IMR-90 (cell line): ENCODE measurements around the gene KRT79. TPM values are rescaled to one million over a fixed set of nuclear protein-coding genes. Genes with fewer than 3 reads are reported as not detected.

Source experiments
- ATAC-seq: fragments of 200-7000 bp; cut with Tn5 transposase; 2 replicates; pipeline ENCODE4 v1.9.1; 2020; ENCODE audit warnings: low read depth, mild to moderate bottlenecking, moderate library complexity
- BruUV-seq: library from RNA; stranded (reverse); fragments of 400-500 nt; replicated peaks from 2 replicates; lab custom pipeline; 2021; lab: Mats Ljungman, UMichigan
- CTCF ChIA-PET: fragments of 300-600 bp; formaldehyde crosslinking; extraction: SDS; loops from one replicate; lab custom pipeline; 2021; ENCODE audit warnings: antibody characterized with exemption; lab: Yijun Ruan, JAX
- POLR2A ChIA-PET: fragments of 300-600 bp; sonication (Branson Sonifier 250); formaldehyde crosslinking; loops from one replicate; lab custom pipeline; 2022; ENCODE audit warnings: antibody characterized with exemption; ENCODE audit not compliant: unreplicated experiment; lab: Charles Lee
- DNase-seq: peaks from one replicate; pipeline ENCODE4 v3.0.0; 2013
- H2AFZ ChIP-seq: replicated peaks from 2 replicates; pipeline ENCODE3; 2013; ENCODE audit warnings: low read length, mild to moderate bottlenecking; ENCODE audit not compliant: poor library complexity
- H2AK5ac ChIP-seq: 2 replicates; pipeline ENCODE4 v1.6.1; 2013; ENCODE audit warnings: low read depth, low read length, inconsistent platforms
- H2AK9ac ChIP-seq: replicated peaks from 2 replicates; pipeline ENCODE3; 2013; ENCODE audit warnings: mild to moderate bottlenecking, low read depth, low read length, moderate library complexity; ENCODE audit not compliant: poor library complexity
- H2BK120ac ChIP-seq: 2 replicates; pipeline ENCODE4 v1.6.1; 2013; ENCODE audit warnings: low read depth, low read length, inconsistent platforms
- H2BK15ac ChIP-seq: 3 replicates; pipeline ENCODE4 v1.6.1; 2013; ENCODE audit warnings: low read depth, low read length, inconsistent platforms
- H2BK20ac ChIP-seq: 2 replicates; pipeline ENCODE4 v1.6.1; 2013; ENCODE audit warnings: low read depth, mild to moderate bottlenecking, inconsistent platforms, low read length, moderate library complexity
- H2BK5ac ChIP-seq: 2 replicates; pipeline ENCODE4 v1.6.1; 2013; ENCODE audit warnings: mild to moderate bottlenecking, low read depth, low read length, inconsistent platforms; ENCODE audit not compliant: poor library complexity, severe bottlenecking
- H3K14ac ChIP-seq: replicated peaks from 2 replicates; pipeline ENCODE4 v1.6.1; 2013; ENCODE audit warnings: low read depth, low read length, inconsistent platforms
- H3K18ac ChIP-seq: 2 replicates; pipeline ENCODE4 v1.6.1; 2013; ENCODE audit warnings: low read depth, low read length, control low read depth
- H3K23ac ChIP-seq: 2 replicates; pipeline ENCODE4 v1.6.1; 2013; ENCODE audit warnings: low read depth, low read length, inconsistent platforms
- H3K27ac ChIP-seq: 2 replicates; pipeline ENCODE4 v1.5.1; 2013; ENCODE audit warnings: mild to moderate bottlenecking, control low read depth, low read length; ENCODE audit not compliant: insufficient read depth
- H3K27me3 ChIP-seq: 2 replicates; pipeline ENCODE4 v1.6.1; 2013; ENCODE audit warnings: low read length; ENCODE audit not compliant: control insufficient read depth, insufficient read depth
- H3K36me3 ChIP-seq: 2 replicates; pipeline ENCODE4 v1.6.1; 2013; ENCODE audit warnings: low read length, mixed read lengths; ENCODE audit not compliant: control insufficient read depth, insufficient read depth
- H3K4ac ChIP-seq: 2 replicates; pipeline ENCODE4 v1.6.1; 2013; ENCODE audit warnings: low read depth, low read length, inconsistent platforms
- H3K4me1 ChIP-seq: 2 replicates; pipeline ENCODE4 v1.6.1; 2013; ENCODE audit warnings: low read length, mixed read lengths; ENCODE audit not compliant: control insufficient read depth, insufficient read depth
- H3K4me2 ChIP-seq: 2 replicates; pipeline ENCODE4 v1.6.1; 2013; ENCODE audit warnings: low read depth, mild to moderate bottlenecking, control low read depth, low read length, moderate library complexity
- H3K4me3 ChIP-seq: 2 replicates; pipeline ENCODE4 v1.5.1; 2013; ENCODE audit warnings: low read depth, mild to moderate bottlenecking, control low read depth, low read length, moderate library complexity; ENCODE audit not compliant: insufficient read depth
- H3K56ac ChIP-seq: 2 replicates; pipeline ENCODE4 v1.6.1; 2013; ENCODE audit warnings: low read length, inconsistent platforms; ENCODE audit not compliant: insufficient read depth; ENCODE audit errors: extremely low read depth
- H3K79me1 ChIP-seq, 2 experiments: 2 replicates each; pipeline ENCODE4 v1.6.1; 2013; ENCODE audit warnings: low read length in 2 of 2, inconsistent platforms in 1 of 2, low read depth in 1 of 2
- H3K9ac ChIP-seq: 2 replicates; pipeline ENCODE4 v1.6.1; 2013; ENCODE audit warnings: low read depth, low read length, control low read depth
- H3K9me1 ChIP-seq: 2 replicates; pipeline ENCODE4 v1.6.1; 2013; ENCODE audit warnings: low read length, inconsistent platforms; ENCODE audit not compliant: insufficient read depth
- H3K9me3 ChIP-seq: 2 replicates; pipeline ENCODE4 v1.6.1; 2013; ENCODE audit warnings: low read length; ENCODE audit not compliant: control insufficient read depth, insufficient read depth
- H4K20me1 ChIP-seq: 2 replicates; pipeline ENCODE4 v1.6.1; 2013; ENCODE audit warnings: low read length, inconsistent platforms; ENCODE audit not compliant: insufficient read depth
- H4K5ac ChIP-seq: 2 replicates; pipeline ENCODE4 v1.6.1; 2013; ENCODE audit warnings: mild to moderate bottlenecking, low read depth, low read length, control low read depth
- H4K8ac ChIP-seq, 2 experiments: 2 replicates each; pipeline ENCODE4 v1.6.1; 2013; ENCODE audit warnings: low read depth in 2 of 2, low read length in 2 of 2, control low read depth in 1 of 2, inconsistent platforms in 1 of 2
- H4K91ac ChIP-seq: 2 replicates; pipeline ENCODE4 v1.6.1; 2013; ENCODE audit warnings: low read depth, low read length, inconsistent platforms; ENCODE audit not compliant: insufficient read depth
- BHLHE40 ChIP-seq: fragments of 150-350 bp; IDR thresholded peaks from 2 replicates; pipeline ENCODE4 v1.6.1; 2016; ENCODE audit warnings: mild to moderate bottlenecking, low read depth, low read length
- CEBPB ChIP-seq: IDR thresholded peaks from 2 replicates; pipeline ENCODE4 v1.6.1; 2012; ENCODE audit warnings: low read depth, low read length, improper control_type of control experiment
- CHD1 ChIP-seq: IDR thresholded peaks from 2 replicates; pipeline ENCODE4 v1.6.1; 2012; ENCODE audit warnings: low read depth, low read length, improper control_type of control experiment
- FOS ChIP-seq: fragments of 150-350 bp; IDR thresholded peaks from 2 replicates; pipeline ENCODE4 v1.6.1; 2016; ENCODE audit warnings: low read depth, low read length
- MAFK ChIP-seq: IDR thresholded peaks from 2 replicates; pipeline ENCODE4 v1.6.1; 2012; ENCODE audit warnings: low read depth, low read length, improper control_type of control experiment
- MAZ ChIP-seq: IDR thresholded peaks from 2 replicates; pipeline ENCODE4 v1.6.1; 2012; ENCODE audit warnings: low read depth, mild to moderate bottlenecking, low read length, improper control_type of control experiment, moderate library complexity, borderline replicate concordance
- MXI1 ChIP-seq: IDR thresholded peaks from 2 replicates; pipeline ENCODE4 v1.6.1; 2012; ENCODE audit warnings: low read depth, mild to moderate bottlenecking, low read length, moderate library complexity, borderline replicate concordance
- NFE2L2 ChIP-seq: fragments of 150-350 bp; IDR thresholded peaks from 2 replicates; pipeline ENCODE4 v1.6.1; 2016; ENCODE audit warnings: low read depth, mild to moderate bottlenecking, low read length
- POLR2A ChIP-seq: IDR thresholded peaks from 2 replicates; pipeline ENCODE4 v1.6.1; 2012; ENCODE audit warnings: mild to moderate bottlenecking, low read depth, low read length
- SMC3 ChIP-seq: fragments of 150-350 bp; IDR thresholded peaks from 2 replicates; pipeline ENCODE4 v1.6.1; 2016; ENCODE audit warnings: low read depth, mild to moderate bottlenecking, antibody characterized with exemption, low read length, moderate library complexity
- WGBS, 2 experiments: methylation state at CpG; one replicate each; pipeline versions ENCODE4 v1.1.5 to v1.1.7; 2013; ENCODE audit warnings: missing lambda C conversion rate in 2 of 2; ENCODE audit not compliant: insufficient read length in 1 of 2; ENCODE audit errors: extremely low coverage in 2 of 2; 5-methylcytosine and 5-hydroxymethylcytosine counted together
- dilution Hi-C: fragments of 300-500 bp; cut with HindIII; formaldehyde crosslinking; loops from one replicate; pipeline ENCODE4 v1.14.3; 2018; ENCODE audit warnings: low sequenced_read_pairs; ENCODE audit not compliant: unreplicated experiment
- in situ Hi-C: fragments of 300-500 bp; cut with MboI; formaldehyde crosslinking; loops from 3 replicates; pipeline ENCODE4 v1.14.3; 2019; ENCODE audit warnings: low sequenced_read_pairs, inconsistent platforms, mixed read lengths
- intact Hi-C: fragments of 100-400 bp; cut with micrococcal nuclease; formaldehyde crosslinking; loops from 2 replicates; pipeline ENCODE4 v1.10.0; 2022
- polyA plus RNA-seq, 3 experiments: library from polyadenylated mRNA; depleted of rRNA; stranded (reverse); fragments of >200 nt; gene quantifications; 2 replicates each; pipeline ENCODE4 v1.2.3, GENCODE V29; 2012; ENCODE audit warnings: low replicate concordance in 1 of 3
- total RNA-seq: library from RNA; depleted of rRNA; stranded (reverse); fragments of >200 nt; gene quantifications from 2 replicates; pipeline ENCODE4 v1.2.3, GENCODE V29; 2012
- TF ChIP-seq, protein P1 (sequence below): conservative IDR thresholded peaks from 2 replicates; pipeline ENCODE4 v1.5.1; 2012; ENCODE audit warnings: mild to moderate bottlenecking, low read depth, low read length, improper control_type of control experiment
- TF ChIP-seq, protein P2 (sequence below): fragments of 150-350 bp; IDR thresholded peaks from 2 replicates; pipeline ENCODE4 v1.6.1; 2016; ENCODE audit warnings: low read depth, mild to moderate bottlenecking, low read length, moderate library complexity, borderline replicate concordance
- TF ChIP-seq, protein P3 (sequence below): fragments of 150-350 bp; IDR thresholded peaks from 2 replicates; pipeline ENCODE4 v1.6.1; 2017; ENCODE audit warnings: mild to moderate bottlenecking, antibody characterized with exemption, low read length, low read depth

The KRT79 gene
- total and polyA plus RNA-seq, 2 of the 4 experiments (the other 2 are of a cell fraction) = under 0.01 to 0.24 TPM

DNA sequence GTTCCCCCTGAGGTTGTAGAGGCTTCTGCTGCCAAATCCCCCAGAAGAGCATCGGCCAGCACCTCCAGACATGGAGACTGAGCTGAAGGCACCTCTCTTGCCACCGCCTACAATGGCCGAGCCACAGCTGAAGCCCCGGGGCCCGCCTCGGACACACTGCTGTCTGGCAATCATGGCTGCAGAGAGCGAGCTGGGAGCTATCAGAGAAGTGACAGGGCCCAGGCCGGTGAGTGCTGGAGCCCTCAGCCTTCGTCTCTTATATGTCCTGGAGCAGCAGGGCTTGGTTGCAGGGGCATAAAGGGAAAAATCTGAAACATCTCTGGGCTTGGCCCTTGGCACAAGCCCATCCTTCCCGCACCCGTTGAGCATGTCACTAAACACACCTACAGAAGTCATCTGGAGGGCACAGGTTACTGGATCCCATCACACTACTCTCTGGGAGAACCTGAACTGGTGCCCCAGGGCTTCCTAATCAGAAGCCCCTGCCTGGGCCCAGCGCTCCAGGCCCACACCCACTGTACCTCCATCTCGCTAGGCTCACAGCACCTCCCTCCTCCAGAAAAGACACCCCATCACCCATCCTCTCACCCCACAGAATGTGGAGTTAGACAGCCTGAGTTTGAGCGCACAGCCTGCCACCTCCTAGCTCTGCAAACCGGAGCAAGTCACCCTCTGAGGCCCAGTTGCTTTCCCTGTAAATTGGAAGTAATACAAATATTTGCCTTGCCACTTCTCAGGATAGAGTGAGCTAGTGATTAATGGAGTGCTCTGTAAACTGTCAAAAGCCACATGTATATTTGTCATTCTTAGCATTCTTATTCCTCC, 20.0 kb downstream of the KRT79 start, which contains the start of gene KRT4:
TSS of gene KRT4 (minus strand) at position 232 of the 825 bp plus-strand sequence. CDS start at position 174, 58 bp downstream.
- Histone ChIP-seq H3K36me3 (no peaks in the 10 kb centered on the region), H2AK5ac (no peak within 1 kb of the TSS), H2BK20ac (no peak within 1 kb of the TSS; the same call in 1 of the 2 replicates), H3K14ac (no peak within 1 kb of the TSS), H4K20me1 (no peaks in the 10 kb centered on the region), H4K8ac (no peak within 1 kb of the TSS), H2BK15ac (no peak within 1 kb of the TSS), H3K4me3 (no peak within 1 kb of the TSS), H3K4me2 (peak within 1 kb of the TSS; percentile 13; the same call in 1 of the 2 replicates), H2AFZ (no peak within 1 kb of the TSS), H3K9me1 (no peaks in the 10 kb centered on the region), H3K27ac (no peak within 1 kb of the TSS), H3K27me3 (peaks cover 43% of the 10 kb centered on the region), H4K91ac (no peak within 1 kb of the TSS), H3K9ac (no peak within 1 kb of the TSS), H3K23ac (no peak within 1 kb of the TSS), H2BK120ac (peak within 1 kb of the TSS; percentile 0; the same call in 1 of the 2 replicates), H3K18ac (no peak within 1 kb of the TSS), H3K4me1 (peaks cover 6% of the 10 kb centered on the region), H4K5ac (no peak within 1 kb of the TSS), H3K4ac (peak within 1 kb of the TSS; percentile 3; the same call in 1 of the 2 replicates), H3K9me3 (no peaks in the 10 kb centered on the region), H3K79me1 (no peaks in the 10 kb centered on the region), H2BK5ac (no peak within 1 kb of the TSS), H3K56ac (no peak within 1 kb of the TSS; the same call in 1 of the 2 replicates), H2AK9ac (no peak within 1 kb of the TSS)
- DNase-seq (no peak), ATAC-seq (peak; percentile 72)
- ChIA-PET CTCF (no interaction called here), POLR2A (no interaction called here)
- BruUV-seq = no TSS peak
- in situ Hi-C loops (no loop called here), dilution Hi-C loops (no loop called here), intact Hi-C loops (no loop called here)
- TF ChIP-seq SMC3 (no peak), MAFK (no peak), CHD1 (no peak), BHLHE40 (no peak), CEBPB (no peak), MXI1 (no peak), MAZ (no peak), NFE2L2 (no peak), POLR2A (no peak), FOS (no peak)
- TF ChIP-seq, protein P1, sequence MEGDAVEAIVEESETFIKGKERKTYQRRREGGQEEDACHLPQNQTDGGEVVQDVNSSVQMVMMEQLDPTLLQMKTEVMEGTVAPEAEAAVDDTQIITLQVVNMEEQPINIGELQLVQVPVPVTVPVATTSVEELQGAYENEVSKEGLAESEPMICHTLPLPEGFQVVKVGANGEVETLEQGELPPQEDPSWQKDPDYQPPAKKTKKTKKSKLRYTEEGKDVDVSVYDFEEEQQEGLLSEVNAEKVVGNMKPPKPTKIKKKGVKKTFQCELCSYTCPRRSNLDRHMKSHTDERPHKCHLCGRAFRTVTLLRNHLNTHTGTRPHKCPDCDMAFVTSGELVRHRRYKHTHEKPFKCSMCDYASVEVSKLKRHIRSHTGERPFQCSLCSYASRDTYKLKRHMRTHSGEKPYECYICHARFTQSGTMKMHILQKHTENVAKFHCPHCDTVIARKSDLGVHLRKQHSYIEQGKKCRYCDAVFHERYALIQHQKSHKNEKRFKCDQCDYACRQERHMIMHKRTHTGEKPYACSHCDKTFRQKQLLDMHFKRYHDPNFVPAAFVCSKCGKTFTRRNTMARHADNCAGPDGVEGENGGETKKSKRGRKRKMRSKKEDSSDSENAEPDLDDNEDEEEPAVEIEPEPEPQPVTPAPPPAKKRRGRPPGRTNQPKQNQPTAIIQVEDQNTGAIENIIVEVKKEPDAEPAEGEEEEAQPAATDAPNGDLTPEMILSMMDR = no peak
- TF ChIP-seq, protein P2, sequence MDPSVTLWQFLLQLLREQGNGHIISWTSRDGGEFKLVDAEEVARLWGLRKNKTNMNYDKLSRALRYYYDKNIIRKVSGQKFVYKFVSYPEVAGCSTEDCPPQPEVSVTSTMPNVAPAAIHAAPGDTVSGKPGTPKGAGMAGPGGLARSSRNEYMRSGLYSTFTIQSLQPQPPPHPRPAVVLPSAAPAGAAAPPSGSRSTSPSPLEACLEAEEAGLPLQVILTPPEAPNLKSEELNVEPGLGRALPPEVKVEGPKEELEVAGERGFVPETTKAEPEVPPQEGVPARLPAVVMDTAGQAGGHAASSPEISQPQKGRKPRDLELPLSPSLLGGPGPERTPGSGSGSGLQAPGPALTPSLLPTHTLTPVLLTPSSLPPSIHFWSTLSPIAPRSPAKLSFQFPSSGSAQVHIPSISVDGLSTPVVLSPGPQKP = no peak
- TF ChIP-seq, protein P3, sequence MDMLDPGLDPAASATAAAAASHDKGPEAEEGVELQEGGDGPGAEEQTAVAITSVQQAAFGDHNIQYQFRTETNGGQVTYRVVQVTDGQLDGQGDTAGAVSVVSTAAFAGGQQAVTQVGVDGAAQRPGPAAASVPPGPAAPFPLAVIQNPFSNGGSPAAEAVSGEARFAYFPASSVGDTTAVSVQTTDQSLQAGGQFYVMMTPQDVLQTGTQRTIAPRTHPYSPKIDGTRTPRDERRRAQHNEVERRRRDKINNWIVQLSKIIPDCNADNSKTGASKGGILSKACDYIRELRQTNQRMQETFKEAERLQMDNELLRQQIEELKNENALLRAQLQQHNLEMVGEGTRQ = no peak
- WGBS, 2 experiments = 65% methylated on average over 8 of the region's 15 CpGs; no CpG with 5 or more reads in 1 of the 2 experiments
